Activated T-cell treated with anti-CD3 and anti-CD28 coated beads, Interleukin-2, amount 50 U/mL, for 1 hour (primary cell): Measurements from ENCODE around the gene SAMD4A.
"Not testable (repeated sequence)": the region's sequence is repeated elsewhere in the genome, so short reads cannot be mapped to it uniquely, and the experiment has no call there.

Experiments
- DNase-seq: peaks from one replicate; pipeline ENCODE4 v3.0.0-alpha.2; 2020

Gene SAMD4A

DNA sequence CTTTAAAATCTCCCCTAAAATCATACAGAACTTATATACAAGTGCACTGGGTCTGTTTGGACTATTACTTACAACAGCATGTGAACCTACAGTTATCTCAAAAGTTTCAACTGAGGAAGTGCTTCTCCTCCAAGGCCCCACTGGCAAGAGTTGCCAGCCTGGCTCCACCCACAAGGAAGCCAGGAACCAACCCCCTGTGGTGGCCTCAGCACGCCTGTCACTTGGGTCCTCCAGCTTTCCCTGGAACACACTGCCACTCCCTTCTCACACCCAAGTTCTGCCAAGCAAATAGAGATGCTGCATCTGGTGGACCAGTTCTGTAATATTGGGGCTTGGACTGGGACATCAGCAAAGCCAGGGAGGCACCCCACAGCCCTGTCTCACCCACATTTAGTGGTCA is 220.3 kb downstream of the SAMD4A start:
- no peak for DNase-seq

GRCh38 chr14:54788701-54789100 is 221.8 kb downstream of the SAMD4A start:
- DNase-seq: no peak

GRCh38 chr14:54789166-54789565 is 222.2 kb downstream of the SAMD4A start:
- DNase-seq: no peak

DNA sequence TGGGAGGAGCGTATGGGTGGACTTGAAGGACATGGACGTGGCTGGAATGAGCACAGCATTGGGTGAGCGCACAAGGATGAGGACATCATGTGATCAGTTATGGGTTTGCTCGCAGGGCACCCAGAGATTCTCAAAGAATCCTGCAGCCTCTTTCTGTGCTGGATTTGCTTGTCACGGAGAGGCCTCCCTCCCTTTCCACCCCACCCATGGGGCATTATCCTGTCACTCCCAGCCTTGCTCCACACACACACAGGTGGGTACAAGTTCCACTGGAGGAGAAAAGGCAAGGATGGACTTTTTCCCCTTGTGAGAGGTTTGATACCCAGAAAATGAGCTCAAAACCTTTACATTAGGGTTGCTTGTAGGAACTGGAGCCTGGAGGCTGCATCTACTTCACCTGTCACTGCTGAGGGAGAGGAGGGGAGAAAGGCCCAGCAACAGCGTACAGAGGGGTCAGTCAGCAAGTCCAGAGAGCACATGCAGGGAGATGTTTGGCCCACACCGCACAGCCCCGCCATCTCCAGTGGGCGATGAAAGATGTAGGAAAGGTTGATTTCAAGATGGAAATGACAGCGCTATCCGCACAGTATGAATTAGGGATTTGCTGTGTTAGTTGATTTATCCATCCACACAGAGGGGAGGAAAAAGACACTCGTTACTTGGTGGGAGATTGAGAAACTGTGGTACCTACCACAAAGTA is 223.0 kb downstream of the SAMD4A start:
- DNase-seq: no peak

DNA sequence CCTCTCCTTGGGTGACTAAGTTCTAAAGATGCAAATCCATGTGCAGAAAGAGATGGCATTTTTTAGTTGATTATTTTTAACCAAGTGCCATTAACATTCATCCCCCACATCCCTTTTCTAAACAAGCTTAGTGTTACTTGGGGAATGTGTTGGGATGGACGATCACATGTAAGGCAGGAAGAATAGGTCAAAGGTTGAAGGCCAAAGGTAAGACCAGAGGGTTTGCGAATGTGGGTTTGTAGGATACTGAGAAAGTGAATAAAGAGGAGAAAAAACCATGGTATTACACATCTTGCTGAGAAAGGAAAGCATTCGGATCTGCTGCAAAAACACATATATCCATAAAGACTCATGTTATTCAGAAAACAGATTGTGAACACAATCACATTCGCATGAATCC is 224.1 kb downstream of the SAMD4A start:
- DNase-seq: no peak

GRCh38 chr14:54792288-54792687 is 225.4 kb downstream of the SAMD4A start:
- DNase-seq: no peak

GRCh38 chr14:54794159-54794558 is 227.2 kb downstream of the SAMD4A start:
- no peak for DNase-seq

DNA sequence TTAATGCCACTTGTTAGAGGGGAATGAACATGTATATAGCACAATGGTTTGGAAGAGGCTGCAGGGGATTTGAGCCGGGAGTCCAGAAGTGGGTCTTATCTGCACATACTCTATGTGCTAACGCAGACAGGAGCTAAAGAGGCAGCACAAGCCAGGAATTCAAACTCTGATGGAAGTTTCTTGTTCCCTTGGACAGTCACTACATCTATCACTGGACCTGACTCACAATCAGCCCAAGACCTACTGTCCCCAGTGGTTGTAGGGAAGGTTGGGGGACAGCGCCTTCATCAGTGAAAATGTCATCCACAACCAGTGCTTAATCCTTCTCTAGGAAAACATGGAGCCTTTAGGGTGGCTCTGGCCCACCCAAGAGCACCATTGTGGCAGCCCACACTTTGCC is 227.9 kb downstream of the SAMD4A start:
- DNase-seq: no peak

GRCh38 chr14:54796961-54797360 is 230.0 kb downstream of the SAMD4A start:
- no peak for DNase-seq

GRCh38 chr14:54797556-54797955 is 230.6 kb downstream of the SAMD4A start:
- DNase-seq: no peak

DNA sequence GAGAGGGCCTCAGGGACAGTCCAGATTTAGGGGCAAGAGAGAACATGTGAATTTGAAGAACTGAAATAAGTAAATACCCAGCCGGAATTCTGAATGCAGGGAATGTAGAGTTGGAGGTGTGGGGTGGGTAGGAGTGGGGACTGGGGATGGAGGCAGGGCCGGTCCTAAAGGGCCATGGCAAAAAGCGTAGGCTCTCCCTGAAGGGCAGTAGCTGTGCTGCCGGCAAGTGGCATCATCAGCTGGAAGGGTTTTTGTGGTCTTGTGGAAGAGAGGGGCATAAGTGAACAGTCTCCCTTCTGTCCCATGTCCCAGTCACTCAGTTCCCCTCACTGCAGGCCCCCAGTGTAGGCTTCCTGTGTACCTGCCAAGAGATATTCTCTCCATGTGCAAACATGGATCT is 231.1 kb downstream of the SAMD4A start:
- DNase-seq: no peak

DNA sequence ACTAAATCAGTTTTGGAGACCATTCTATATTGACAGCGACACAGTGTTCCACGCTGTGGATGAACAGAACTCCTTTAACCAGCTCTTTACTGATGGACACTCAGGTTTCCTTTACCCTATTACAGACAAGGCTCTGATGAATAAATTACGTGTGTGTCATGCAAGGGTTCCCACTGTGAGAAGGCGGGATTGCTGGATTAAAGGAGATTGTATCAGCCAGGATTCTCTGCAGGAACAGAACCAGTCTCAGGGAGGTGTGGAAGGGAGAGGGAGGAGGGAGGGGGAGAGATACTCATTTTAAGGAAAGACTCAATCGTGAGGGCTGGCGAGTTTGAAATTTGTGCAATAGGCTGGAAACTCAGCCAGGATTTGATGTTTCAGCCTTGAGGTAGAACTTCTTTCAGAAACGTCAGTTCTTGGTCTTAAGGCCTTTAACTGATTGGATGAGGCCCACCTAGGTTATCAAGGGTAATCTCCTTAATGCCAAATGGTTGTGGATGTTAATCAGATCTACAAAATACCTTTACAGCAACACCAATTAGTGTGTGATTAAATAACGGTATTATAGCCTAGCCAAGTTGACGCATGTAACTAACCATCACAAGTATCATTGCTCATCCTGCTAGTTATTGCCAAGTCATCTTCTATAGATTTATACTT is 231.7 kb downstream of the SAMD4A start:
- DNase-seq: no peak

- not testable (repeated sequence) for DNase-seq
These were observed 234.6 kb downstream of the SAMD4A start for GRCh38 chr14:54801482-54801881.

DNA sequence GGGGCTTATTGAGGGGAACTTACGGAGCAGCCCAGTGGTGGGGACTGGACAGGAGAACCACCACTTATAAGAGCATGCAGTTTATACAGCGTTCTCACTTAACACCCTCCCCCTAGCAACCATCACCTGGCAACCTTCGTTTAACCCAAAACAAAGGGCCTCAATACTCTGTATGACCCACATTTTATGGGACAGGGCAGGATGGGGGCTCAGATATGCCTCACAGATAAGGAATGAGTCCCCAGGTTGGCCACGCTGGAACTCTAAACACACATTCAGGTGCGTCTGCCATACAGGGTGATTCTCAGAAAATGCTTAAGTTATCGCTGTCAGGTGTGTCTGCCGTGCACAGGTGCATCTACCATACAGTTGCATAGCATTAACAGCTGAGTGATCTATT is 236.5 kb downstream of the SAMD4A start:
- no peak for DNase-seq

- no peak for DNase-seq
These were observed 237.1 kb downstream of the SAMD4A start for GRCh38 chr14:54803926-54804537.

- DNase-seq: no peak
These were observed 237.7 kb downstream of the SAMD4A start for GRCh38 chr14:54804538-54805041.

GRCh38 chr14:54805070-54805444 is 238.1 kb downstream of the SAMD4A start:
- DNase-seq: no peak

- peak; percentile 74 for DNase-seq
These were observed 238.8 kb downstream of the SAMD4A start for GRCh38 chr14:54805445-54806322.

GRCh38 chr14:54806616-54807015 is 239.7 kb downstream of the SAMD4A start:
- no peak for DNase-seq

- DNase-seq: no peak
These were observed 240.5 kb downstream of the SAMD4A start for GRCh38 chr14:54807428-54807827.

GRCh38 chr14:54807881-54808280 is 241.0 kb downstream of the SAMD4A start:
- no peak for DNase-seq

DNA sequence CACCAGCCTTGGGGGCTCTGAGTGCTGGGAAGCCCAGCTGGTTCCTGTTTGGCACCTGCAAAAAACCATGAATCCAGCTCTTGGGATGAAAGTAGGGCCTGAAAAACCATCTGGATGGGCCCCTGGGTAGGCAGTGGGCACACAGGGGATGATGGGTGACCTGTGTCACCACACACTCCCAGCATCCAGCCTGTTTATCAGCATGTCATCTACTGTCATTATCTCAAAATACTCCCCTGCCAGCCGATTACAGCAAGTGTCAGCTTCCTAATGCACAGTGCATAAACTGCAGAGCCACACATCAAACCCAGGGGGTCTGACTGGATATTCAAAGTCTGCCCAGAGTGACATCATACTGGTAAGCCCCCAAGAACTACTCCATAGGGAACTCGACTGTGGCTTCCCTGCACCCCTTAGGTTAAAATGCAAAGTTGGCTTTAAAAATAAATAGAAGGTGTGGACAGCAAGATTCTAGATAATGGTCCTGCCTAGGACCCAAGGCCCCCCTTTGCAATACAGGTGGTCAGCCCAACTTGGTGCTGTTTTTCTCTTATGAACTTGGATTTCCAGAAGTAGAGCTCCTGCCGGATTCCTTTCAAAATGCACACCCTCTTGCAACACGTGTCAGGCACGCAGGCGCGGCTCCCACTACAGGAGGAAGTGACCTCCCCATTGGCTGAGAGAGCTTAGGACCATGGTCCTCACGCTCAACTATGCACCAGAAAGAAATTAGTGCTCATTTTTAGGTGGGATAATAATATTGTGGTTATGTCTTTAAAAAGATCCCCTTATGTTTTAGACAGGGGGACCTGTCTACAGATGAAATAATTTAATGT is 241.6 kb downstream of the SAMD4A start:
- no peak for DNase-seq
